ENCODE data around the gene NPHP4. TPM values are rescaled to one million over a fixed set of nuclear protein-coding genes. Genes with fewer than 3 reads are reported as not detected.
"Not testable (repeated sequence)": the region's sequence is repeated elsewhere in the genome, so short reads cannot be mapped to it uniquely, and the experiment has no call there.

Gene NPHP4
- total RNA-seq, 1 donor from 2014 or later = 2.4 TPM

DNA sequence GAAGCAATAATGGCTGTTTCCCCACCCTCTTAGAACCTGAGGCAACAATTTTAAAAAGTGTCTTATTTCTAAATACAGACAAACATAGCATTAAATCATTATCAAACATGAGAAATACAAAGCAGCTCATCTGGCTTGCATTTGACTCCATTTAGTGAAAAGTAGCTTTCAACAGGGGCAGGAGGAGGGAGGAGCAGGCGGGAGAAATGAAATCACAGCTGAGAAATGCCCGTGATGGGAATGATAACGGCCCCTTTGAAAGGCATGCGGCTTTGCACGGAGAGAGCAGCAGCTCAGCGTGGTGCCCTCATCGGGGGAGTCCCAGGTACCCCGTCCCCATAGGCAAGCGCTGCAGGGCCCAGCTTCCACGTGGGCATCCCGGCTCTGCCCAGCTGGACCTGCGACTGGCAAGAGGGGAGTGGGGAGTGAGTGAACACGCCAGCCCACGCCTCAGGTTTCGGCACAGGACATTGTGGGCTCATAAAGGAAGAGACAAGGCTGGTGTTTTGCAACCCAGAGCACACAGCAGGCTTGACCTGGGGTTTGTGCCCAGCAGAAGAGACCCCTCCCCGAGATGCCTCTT, 134.6 kb downstream of the NPHP4 start:
- no peak for DNase-seq (ENCODE audit: low read depth in 2 of 2)

DNA sequence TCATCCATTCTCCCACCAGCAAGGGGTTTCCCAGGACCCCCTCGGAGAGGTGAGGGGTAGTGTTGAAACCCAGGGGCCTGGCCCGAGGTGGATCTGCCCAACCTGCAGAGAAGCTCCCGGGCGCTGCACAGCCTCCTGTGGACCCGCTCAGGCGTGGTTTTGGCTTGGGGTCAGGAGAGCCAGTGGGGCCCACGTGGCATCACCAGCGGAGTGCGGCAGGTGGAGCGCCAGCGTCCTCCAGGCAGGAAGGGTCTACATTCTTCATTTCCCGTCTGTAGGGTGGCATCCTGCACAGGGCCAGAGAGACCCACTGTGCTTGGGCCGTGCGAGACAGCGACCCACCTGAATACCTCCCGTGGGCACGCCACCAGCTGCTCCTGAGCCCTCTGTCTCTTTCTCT, 135.2 kb downstream of the NPHP4 start:
- no peak for DNase-seq (ENCODE audit: low read depth in 2 of 2)

DNA sequence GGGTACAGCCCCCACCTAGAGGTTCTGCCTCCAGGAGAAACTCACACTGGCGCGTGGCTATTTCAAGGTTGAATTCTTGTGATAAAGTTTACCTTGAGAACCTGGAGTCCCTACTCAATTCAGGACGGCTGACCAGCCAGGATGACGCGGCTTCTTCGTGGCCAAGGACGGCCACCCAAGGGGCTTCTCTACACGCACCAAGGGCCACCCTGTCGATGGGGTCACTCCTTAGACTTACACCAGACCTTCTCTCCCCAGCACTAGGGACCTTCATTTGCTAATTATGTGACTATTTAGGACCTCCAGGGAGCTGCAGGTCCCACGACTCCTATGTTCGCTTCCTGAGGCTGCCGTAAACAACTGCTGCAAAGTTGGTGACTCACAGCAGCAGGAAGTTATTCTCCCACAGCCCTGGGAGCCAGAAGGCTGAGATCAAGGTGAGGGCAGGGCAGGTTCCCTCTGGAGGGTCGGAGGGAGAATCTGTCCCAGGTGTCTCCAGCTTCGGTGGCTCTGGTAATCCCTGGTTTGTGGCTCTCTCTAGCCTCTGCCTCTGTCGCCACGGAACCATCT, 135.9 kb downstream of the NPHP4 start:
- peak; percentile 56 to 60 for DNase-seq (ENCODE audit: low read depth in 2 of 2)

DNA sequence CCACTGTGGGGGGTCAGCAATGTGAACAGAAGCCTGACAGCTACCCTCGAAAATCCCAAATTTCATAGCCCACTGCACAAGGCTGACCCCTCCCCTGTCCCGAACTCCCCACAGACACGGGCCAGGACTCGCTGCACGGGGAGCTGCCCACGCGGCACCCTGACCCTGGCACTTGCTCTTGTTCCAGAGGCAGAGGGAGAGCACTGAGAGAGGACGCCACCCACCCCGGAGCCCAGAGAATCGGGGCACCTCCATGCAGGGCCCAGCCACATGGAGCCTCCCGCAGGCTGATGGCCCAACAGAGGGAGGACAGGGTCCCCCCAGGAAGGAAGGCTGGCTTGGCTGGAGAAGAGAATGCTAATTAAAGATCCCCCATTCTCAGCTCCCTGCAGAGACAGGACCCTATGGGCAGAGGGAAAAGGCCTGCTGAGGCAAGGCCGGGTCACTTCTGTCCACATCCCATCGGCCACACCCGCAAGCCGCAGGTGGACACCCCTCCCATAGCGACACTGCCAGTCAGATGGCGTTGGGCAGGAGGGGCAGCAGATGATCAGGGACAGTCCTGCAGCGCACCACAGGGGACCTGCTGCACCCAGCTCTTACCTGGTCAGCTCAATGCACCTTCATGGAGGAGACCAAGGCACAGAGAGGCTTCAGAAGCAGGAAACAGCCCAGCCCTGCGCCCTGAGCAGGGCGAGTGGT, 136.9 kb downstream of the NPHP4 start:
- DNase-seq (ENCODE audit: low read depth in 2 of 2) = no peak

DNA sequence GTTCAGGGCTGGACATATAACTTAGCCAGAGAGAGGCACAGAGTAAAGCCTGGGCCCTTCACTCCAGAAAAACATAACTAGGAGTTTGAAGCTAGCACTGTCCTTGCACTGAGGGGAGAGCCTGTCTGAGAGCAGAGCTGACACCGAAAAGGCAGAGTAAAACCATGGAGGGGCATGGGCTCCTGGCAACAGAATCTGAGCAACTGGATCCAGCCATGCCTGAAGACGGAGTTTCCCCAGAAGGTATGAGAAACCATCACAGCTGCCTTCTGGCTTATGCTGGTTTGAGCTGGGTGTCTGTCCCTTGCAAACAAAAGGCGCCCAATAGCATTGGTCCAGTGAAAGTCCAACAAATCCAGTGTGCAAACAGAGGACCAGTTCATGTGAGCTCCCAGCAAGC, 137.5 kb downstream of the NPHP4 start:
- no peak for DNase-seq (ENCODE audit: low read depth in 2 of 2)

DNA sequence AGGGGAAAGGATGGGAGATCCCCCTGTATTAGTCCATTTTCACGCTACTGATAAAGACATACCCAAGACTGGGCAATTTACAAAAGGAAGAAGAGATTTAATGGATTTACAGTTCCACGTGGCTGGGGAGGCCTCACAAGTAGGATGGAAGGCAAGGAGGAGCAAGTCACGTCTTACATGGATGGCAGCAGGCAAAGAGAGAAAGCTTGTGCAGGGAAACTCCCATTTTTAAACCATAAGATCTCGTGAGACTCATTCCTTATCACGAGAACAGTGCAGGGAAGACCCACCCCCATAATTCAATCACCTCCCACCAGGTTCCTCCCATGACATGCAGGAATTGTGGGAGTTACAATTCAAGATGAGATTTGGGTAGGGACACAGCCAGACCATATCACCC, 138.4 kb downstream of the NPHP4 start:
- DNase-seq (ENCODE audit: low read depth in 2 of 2) = not testable (repeated sequence)

DNA sequence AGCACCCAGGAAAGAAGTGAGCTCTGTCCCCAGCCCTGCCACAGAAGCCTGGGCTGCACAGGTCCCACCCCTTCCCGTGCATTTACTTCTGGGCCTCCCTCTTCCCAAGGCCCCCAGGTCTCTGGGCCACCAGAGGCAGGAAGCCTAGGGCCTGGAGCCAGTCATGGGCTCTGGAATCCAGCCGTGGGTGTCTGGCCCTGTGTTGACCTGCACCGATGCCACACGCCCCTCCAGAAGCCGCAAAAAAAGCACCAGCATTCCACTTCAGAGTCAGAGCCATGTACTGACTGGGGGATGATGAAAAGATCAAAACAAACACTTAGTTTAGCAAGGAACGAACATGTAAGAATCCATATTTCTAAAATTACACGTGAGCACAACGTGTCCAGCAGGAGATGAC, 141.7 kb downstream of the NPHP4 start:
- no peak for DNase-seq (ENCODE audit: low read depth in 2 of 2)

DNA sequence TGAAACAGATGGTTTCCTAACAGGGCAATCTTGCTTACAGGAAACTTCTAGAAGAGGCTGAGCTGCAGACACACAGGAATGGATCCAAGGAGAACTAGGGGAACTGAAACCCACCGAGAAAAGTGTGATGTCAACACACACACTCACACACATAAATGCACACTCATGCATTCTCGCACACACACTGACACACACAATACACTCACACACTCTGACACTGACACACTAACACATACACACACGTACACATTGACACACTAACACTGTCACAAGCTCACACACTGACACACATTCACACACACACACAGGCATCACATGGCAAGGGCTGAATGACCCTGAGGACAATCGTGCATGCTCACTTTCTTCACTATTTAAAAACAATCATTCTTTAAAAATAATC, 142.7 kb downstream of the NPHP4 start:
- DNase-seq (ENCODE audit: low read depth in 2 of 2) = no peak

DNA sequence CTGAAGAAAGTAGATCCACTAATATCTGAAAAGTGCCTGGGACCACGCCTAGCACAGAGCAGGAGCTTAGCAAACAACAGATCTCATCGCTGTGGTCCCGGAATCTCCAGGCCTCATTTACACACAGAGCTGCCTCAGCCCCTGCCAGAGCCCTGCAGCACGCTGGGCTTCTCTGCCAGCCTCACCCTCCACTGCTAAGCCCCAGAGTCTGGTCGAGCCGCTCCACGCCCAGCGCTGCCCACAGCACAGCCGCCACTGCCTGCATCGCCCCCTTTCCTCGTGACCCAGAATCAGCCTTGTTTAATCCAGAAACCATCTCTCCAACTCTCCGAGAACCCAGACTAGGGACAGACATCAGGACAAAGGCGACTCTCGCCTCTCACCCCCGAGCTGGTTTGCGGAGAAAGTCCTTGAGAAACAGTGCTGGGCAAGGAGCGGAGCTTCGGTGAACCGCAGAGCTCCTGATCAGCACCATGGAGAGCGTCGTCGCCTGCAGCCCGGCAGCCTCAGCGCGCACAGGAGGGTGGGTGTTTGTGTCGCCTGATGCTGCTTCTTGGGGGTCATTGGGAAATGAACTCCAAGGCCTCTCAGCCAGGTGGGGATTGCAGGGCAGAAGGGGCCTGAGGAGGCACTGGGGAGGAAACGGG, 145.1 kb downstream of the NPHP4 start:
- peak in 1 of 2 donors; percentile 44 for DNase-seq (ENCODE audit: low read depth in 2 of 2)

DNA sequence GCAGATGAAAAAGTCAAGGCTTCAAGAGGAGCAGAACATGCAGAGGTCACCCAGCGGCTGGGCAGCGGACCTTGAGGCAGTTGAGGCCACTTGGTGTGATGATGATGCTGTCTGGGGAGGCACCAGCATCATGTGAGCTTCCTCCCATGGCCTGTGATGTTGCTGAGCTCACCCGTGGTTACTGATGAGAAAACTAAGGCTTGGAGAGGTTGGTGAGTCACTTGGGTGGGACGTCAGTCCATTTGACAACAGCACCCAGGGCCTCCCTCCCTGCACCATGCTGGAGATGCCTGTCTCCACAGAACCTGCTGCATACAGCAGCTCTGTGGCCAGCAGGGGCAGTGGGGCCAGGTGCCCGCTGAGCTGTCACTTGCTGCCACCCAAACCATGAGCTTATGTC, 146.8 kb downstream of the NPHP4 start:
- DNase-seq (ENCODE audit: low read depth in 2 of 2) = no peak

DNA sequence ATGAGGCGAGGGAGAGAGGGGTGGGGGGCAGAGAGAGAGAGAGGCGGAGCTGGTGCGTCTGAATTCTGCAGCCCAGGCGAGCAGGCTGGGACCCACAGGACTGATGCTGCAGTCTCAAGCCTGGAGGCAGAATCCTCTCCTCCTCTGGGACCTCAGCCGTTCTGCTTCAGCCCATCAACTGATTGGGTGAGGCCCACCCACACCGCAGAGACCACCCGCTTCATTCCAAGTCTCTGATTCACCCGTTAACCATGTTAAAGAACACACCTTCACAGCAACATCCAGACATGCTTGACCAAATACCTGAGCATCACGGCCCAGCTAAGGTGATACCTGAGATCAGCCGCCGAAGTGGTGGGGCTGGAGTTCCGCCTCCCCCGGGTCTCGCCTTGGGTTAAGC, 147.8 kb downstream of the NPHP4 start:
- no peak for DNase-seq (ENCODE audit: low read depth in 2 of 2)

DNA sequence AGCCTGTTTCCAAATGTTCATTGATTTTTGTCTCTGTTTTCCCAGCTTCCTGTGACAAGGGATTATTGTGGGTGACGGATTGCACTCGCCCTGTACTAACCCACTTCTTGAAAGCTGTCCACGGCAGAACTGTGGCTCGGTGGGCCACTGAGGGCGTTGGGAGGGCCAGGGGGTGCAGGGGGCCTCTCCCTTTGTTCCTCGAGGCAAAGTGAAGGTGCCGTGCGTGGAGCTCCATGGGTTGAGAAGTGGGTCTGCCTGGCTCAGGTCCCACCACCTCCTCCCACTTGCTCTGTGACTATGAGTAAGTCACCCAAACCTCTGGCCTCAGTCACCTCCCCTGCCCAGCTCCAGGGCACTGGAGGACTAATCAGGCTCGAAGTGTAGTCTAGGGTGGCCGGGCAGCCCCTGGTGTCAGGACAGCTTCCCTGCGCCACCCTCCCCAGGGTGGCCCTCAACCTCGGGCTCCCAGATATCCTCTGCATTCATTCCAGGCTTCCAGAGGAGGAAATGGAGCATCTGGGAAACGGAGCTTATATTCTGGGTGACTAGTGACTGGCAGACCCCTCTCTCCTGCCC, 148.6 kb downstream of the NPHP4 start:
- no peak for DNase-seq (ENCODE audit: low read depth in 2 of 2)

DNA sequence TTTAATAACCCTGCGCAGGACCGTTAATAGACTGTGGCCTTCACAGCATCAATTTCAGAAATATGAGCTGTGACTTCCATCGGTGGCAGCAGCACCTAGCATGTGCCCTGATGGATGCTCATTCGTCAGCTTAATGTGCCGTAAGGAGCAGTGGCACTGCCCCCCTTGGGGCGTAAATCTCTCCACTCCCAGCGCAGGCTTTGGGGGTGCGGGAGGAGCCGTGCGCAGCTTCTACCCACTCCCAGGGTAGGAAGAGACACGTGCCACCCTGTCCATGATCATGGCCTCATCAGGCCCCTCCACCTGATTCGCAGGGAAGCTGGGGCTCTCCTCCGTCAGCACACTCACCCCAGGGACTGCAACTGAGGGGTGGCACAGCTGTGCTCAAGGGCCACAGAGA, 149.5 kb downstream of the NPHP4 start:
- no peak for DNase-seq (ENCODE audit: low read depth in 2 of 2)

DNA sequence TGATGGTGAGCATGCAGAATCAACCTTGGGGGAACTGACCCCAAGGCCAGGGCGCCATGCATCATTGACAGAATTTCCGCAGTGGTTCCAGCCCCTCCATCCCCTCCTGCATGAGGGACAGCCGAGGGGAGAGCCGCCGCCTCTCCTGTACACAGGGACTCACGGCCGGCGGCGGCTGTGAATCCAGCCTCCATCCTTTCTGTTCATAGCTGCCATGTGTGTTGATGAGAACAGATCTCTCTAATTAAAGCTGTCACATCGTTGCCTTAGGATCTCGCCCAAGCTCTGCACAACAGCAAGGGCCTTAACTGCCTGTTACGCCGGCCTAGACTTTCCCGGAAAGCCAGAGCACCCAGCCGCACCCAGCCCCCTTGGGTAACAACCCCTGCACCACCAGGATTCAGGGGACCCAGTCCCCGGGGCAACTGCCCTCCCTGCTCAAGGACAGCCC, 151.6 kb downstream of the NPHP4 start:
- no peak for DNase-seq (ENCODE audit: low read depth in 2 of 2)

DNA sequence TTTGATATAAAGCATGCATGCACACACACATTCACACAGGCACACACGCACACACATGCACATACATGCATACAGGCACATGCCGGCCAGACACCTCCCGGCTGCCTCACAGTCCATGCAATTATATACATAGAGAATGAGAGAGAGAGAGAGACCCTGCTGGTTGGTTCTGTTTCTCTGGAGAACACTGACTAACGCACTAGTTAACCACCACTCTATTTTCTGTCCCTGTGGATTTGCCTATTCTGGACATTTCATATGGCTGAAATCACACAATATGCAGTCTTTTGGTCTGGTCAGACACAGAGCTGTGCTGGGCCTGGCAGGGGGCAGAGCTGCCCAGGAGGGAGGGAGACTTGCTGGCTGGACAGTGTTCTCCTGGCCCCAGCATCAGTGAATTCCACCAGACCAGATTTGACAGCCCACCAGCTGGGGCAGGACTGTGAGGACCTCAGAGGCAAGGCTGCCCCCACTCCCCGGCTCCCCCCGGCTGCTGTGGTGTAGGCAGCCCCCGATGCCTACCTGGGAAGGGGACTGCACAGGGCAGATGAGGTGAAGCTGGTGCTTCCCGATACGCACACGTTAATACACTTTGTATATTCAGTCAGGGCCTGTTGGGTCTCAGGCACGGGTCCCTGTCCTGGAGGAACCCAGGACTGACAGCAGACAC, 152.2 kb downstream of the NPHP4 start:
- no peak for DNase-seq (ENCODE audit: low read depth in 2 of 2)

DNA sequence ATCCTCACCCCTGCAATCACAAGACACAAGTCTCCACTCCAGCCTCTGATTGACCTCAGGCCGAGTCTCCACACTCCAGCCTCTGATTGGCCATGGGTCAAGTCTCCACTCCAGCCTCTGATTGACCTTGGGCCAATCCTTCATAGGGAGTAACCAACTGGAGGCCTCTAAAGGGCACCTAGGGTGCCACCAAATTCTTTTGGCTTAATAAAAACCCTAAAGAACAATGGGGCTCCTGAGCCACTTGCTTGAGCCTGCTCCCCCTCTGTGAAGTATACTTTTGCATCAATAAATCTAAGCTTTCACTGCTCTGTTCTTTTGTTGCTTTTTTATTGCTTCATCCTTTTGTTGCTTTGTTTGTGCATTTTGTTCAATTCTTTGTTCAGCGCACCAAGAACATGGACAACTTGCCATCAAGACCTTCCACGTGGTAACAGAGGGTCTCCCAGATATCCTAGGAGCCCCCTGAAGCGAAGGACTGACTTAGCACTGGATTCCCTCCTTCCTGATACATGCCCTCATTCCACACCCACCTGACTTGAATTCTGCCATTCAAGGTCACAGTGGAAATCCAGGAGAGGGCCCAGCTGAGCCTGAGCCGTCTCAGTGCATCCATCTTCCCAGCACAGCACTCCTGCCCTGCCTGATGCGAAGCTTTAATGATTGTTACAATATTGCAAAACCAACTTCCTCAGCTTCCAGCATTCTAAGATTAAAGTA, 152.9 kb downstream of the NPHP4 start:
- DNase-seq (ENCODE audit: low read depth in 2 of 2) = no peak

DNA sequence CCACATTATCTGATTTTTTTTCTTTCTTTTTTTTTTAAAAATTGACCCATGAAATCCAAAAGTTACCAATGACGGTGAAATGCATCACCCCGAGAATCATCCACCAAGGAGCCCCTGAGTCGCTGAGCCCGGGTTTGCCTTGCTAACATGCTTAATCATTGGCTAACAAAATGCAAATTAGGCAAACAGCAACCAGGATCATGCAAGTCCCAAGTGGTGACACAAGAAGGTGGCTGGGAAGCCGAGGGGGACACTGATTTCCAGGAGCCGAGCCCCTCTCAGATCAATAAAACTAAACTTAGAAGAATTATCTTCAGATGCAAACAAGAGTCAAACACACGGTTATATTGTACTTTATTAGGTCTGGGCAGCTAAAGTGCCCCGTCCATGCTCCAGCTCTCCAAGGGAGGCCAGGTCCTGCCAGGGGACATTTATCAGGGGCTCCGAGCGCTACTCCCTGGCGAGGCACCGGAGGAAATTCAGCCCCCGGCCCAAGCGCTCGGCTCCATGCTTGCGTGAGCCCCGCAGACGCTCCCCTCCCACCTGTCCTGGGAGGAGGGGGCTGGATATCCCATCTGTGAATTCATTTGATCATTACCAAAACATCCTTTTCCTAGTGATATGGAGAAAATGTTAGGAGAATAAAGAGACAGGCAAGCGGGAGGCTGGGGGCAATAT, 154.1 kb downstream of the NPHP4 start:
- no peak for DNase-seq (ENCODE audit: low read depth in 2 of 2)

DNA sequence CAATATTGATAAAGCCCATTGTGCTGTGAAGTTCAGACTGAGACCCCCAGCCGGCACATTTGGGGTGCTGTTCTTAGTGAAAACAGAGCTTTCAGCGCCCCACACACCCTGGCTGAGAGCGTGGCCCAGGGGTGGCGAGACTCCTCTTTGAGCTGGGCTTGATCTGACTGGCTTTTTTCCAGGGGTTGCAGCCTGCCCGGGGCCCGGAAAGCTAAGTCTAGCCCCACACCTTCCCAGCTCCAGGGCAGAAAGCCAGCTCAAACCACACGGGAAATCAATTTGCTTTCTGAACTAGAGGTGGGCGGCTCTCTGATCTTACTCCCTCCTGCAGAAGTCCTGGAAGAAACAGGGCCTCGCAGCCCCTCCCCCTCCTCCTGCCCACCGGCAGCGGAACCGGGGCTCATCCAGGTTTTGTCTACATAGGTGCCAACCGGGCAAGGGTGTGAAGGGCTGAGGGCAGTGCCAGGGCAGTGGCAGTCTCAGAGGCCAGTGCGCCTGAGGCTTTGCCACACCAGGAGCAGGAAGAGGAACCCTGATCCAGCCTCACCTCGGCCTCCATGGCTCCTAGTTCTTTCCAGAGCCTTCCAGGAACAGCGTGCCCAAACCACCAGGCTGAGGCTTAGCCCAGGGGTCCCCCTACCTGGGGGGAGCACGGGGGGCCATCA, 155.3 kb downstream of the NPHP4 start:
- DNase-seq (ENCODE audit: low read depth in 2 of 2) = no peak

DNA sequence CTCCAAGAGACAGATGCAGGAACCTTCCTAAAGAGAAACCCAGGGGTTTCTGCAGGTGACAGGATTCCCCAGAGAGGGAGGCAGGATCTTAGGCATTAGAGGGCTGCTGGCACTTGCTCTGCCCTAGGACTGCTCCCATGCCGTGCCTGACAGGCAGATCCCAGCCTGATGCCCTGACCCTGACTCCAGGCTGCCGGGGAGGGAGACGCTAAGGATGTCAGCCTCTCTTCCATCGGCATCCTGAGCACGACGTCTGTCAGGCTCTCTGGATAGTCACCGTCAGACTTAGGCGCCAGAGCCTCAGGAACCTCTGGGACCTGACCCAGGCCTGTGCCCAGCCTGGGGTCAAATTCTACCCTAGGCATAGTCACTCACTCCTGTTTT, 157.1 kb downstream of the NPHP4 start:
- DNase-seq (ENCODE audit: low read depth in 2 of 2) = no peak

Measured in dermis microvascular lymphatic vessel endothelial cell (primary cell).